GM23248 (cell line): ENCODE results near the gene CEMIP. TPM values are rescaled to one million over a fixed set of nuclear protein-coding genes. Genes with fewer than 3 reads are reported as not detected.

Experiments
- DNase-seq: peaks from one replicate; pipeline ENCODE4 v3.0.0-alpha.2; 2015
- H2AFZ ChIP-seq: fragments of 200-600 bp; sonication (generic); 2 replicates; pipeline ENCODE4 v1.6.1; 2016; ENCODE audit warnings: antibody characterized with exemption
- H3F3A ChIP-seq: fragments of 200-600 bp; sonication (generic); 2 replicates; pipeline ENCODE4 v1.6.1; 2016; ENCODE audit warnings: mild to moderate bottlenecking, antibody characterized with exemption, mixed run types; ENCODE audit not compliant: insufficient read depth
- H3K27ac ChIP-seq: fragments of 200-600 bp; sonication (generic); 2 replicates; pipeline ENCODE4 v1.5.1; 2016; ENCODE audit warnings: mild to moderate bottlenecking
- H3K27me3 ChIP-seq: fragments of 200-600 bp; sonication (generic); replicated peaks from 2 replicates; pipeline ENCODE4 v1.6.1; 2016; ENCODE audit warnings: mild to moderate bottlenecking; ENCODE audit not compliant: insufficient read depth
- H3K36me3 ChIP-seq: fragments of 200-600 bp; sonication (generic); 2 replicates; pipeline ENCODE4 v1.6.1; 2016; ENCODE audit warnings: low read depth, mild to moderate bottlenecking
- H3K4me1 ChIP-seq: fragments of 200-600 bp; sonication (generic); 2 replicates; pipeline ENCODE4 v1.6.1; 2016; ENCODE audit warnings: mild to moderate bottlenecking; ENCODE audit not compliant: insufficient read depth
- H3K4me2 ChIP-seq: fragments of 200-600 bp; sonication (generic); one replicate; pipeline ENCODE4 v1.6.1; 2016; ENCODE audit warnings: mild to moderate bottlenecking; ENCODE audit not compliant: unreplicated experiment
- H3K4me3 ChIP-seq: fragments of 200-600 bp; sonication (generic); 2 replicates; pipeline ENCODE4 v1.5.1; 2016; ENCODE audit warnings: mild to moderate bottlenecking
- H3K79me2 ChIP-seq: fragments of 200-600 bp; sonication (generic); 2 replicates; pipeline ENCODE4 v1.6.1; 2016; ENCODE audit warnings: mild to moderate bottlenecking; ENCODE audit not compliant: insufficient read depth
- H3K9ac ChIP-seq: fragments of 200-600 bp; sonication (generic); 2 replicates; pipeline ENCODE4 v1.6.1; 2016; ENCODE audit warnings: mild to moderate bottlenecking
- H3K9me2 ChIP-seq: fragments of 200-600 bp; sonication (generic); 2 replicates; pipeline ENCODE4 v1.6.1; 2016; ENCODE audit warnings: mixed run types, mild to moderate bottlenecking, moderate library complexity; ENCODE audit not compliant: insufficient read depth
- H3K9me3 ChIP-seq: fragments of 200-600 bp; sonication (generic); one replicate; pipeline ENCODE4 v1.6.1; 2017; ENCODE audit warnings: low read depth
- H4K20me1 ChIP-seq: fragments of 200-600 bp; sonication (generic); 2 replicates; pipeline ENCODE4 v1.6.0; 2016; ENCODE audit not compliant: insufficient read depth
- EZH2 ChIP-seq: fragments of 200-600 bp; sonication (generic); IDR thresholded peaks from 2 replicates; pipeline ENCODE4 v1.6.1; 2018; ENCODE audit warnings: antibody characterized with exemption, mild to moderate bottlenecking; ENCODE audit not compliant: insufficient read depth, poor library complexity, severe bottlenecking
- EZH2phosphoT487 ChIP-seq: fragments of 200-600 bp; sonication (generic); IDR thresholded peaks from 2 replicates; pipeline ENCODE4 v1.6.1; 2018; ENCODE audit warnings: antibody characterized with exemption, moderate library complexity, mild to moderate bottlenecking, low read depth; ENCODE audit not compliant: insufficient read depth
- WGBS, 2 experiments: methylation state at CpG; one replicate each; pipeline ENCODE4 v1.1.6; 2015 to 2017; ENCODE audit warnings: low lambda C conversion rate in 2 of 2, low coverage in 1 of 2; ENCODE audit errors: missing lambda C conversion rate in 2 of 2; 5-methylcytosine and 5-hydroxymethylcytosine counted together
- in situ Hi-C: fragments of 300-500 bp; cut with MboI; formaldehyde crosslinking; loops from 2 replicates; pipeline ENCODE4 v1.15.0; 2020
- polyA plus RNA-seq: library from polyadenylated mRNA; unstranded; fragments of >200 nt; fragmentation: Nextera tagmentation; extraction: Ambion mirVana; gene quantifications from 2 replicates; pipeline ENCODE4 v1.2.1, GENCODE V29; 2016
- total RNA-seq: library from RNA; depleted of rRNA; stranded (reverse); fragments of >200 nt; shearing (Covaris generic); gene quantifications from 2 replicates; pipeline ENCODE4 v1.2.3, GENCODE V29; 2014

The CEMIP gene
- total and polyA plus RNA-seq, 2 experiments from 2014 or later: 134 to 213 TPM

DNA sequence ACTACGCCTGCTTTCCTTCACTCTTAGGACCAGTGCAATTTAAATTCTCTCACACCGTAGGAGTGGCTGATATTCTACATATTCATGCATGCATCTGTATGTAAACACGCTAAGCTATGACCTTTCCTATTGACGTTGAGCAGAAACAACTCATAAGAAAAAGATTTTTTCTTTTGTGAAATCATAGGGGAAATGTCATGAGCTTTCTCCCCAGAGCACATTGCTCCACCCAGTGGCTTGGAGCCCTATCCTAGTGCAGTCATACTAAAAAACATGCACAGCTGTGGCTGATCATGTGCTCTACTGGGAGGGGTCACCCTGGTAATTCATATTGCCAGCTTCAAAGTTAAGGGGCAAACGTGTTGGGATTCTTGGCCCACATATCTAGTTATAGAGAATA, 212.3 kb downstream of the CEMIP start:
- H3K9me3 ChIP-seq: no peaks in the 10 kb centered on the region
- no peaks in the 10 kb centered on the region for H3K36me3 ChIP-seq
- peak overlapping the region; percentile 97 for H3K4me2 ChIP-seq
- DNase-seq: peak; percentile 92
- 16 to 18% methylated on average over 5 of the region's 5 CpGs for WGBS, 2 experiments
- H3K9me2 ChIP-seq: no peaks in the 10 kb centered on the region
- TF ChIP-seq EZH2: no peak
- no peak for TF ChIP-seq EZH2phosphoT487
- H4K20me1 ChIP-seq: no peaks in the 10 kb centered on the region
- H3K9ac ChIP-seq: peak overlapping the region; percentile 90
- H3K79me2 ChIP-seq: peaks cover 31% of the 10 kb centered on the region
- H3K27ac ChIP-seq: peak overlapping the region; percentile 97
- H3K4me1 ChIP-seq: peaks cover 38% of the 10 kb centered on the region
- peaks cover 28% of the 10 kb centered on the region for H3F3A ChIP-seq
- in situ Hi-C loops: no loop called here
- H3K27me3 ChIP-seq: no peaks in the 10 kb centered on the region
- peak overlapping the region; percentile 87 for H2AFZ ChIP-seq
- H3K4me3 ChIP-seq: peak overlapping the region; percentile 73; the same call in 1 of the 2 replicates

DNA sequence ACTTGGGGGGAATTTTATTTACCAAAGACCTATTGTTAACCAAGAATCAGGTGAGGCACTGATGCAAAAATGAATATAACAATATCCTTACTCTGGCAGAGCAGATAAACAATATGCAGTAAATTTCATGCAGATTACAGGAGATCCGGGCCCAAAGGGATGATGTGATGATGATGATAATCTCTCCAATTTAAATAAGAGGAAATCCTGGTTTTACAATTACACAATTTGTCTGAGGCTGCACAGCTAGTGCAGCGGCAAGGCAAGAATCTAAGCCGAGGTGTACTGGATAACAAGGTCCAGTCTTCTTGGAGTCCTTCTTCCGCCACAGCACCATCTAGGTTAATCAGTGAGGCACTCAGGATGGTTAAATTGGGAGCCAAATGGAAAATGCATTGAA, 212.8 kb downstream of the CEMIP start:
- Histone ChIP-seq H2AFZ (0 out of 2 replicates have a peak overlapping the region, but pooled peaks have one; percentile 87), H3K9ac (peak overlapping the region; percentile 40; the same call in 1 of the 2 replicates), H4K20me1 (no peaks in the 10 kb centered on the region), H3K4me2 (peak overlapping the region; percentile 97), H3K4me3 (no peak overlapping the region), H3K27me3 (no peaks in the 10 kb centered on the region), H3K9me2 (no peaks in the 10 kb centered on the region), H3K79me2 (peaks cover 25% of the 10 kb centered on the region), H3K36me3 (no peaks in the 10 kb centered on the region), H3K9me3 (no peaks in the 10 kb centered on the region), H3K27ac (peak overlapping the region; percentile 97), H3K4me1 (peaks cover 38% of the 10 kb centered on the region), H3F3A (peaks cover 28% of the 10 kb centered on the region)
- in situ Hi-C loops: no loop called here
- TF ChIP-seq EZH2phosphoT487 (no peak), EZH2 (no peak)
- no peak for DNase-seq
- 69 to 74% methylated on average over 4 of the region's 4 CpGs for WGBS, 2 experiments

DNA sequence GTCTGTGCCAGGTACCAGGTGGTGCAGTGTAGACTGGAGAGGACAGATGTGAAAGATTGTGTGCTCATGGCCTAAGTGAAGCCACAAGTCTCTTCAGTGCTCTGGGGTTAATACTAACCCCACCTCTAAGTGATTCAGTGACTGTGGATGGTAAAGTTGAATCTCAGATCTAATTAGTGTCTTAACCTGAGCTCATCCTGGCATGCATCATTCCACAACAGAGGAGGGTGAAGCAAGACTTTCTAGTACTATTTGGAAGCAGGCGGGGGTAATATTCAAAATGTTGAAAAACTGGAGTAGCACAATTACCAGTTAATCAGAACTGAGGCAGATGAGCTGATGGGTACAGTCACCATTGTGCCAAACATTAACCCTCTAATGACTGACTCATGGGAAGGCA, 213.3 kb downstream of the CEMIP start:
- H4K20me1 ChIP-seq: no peaks in the 10 kb centered on the region
- H3K4me1 ChIP-seq: peaks cover 38% of the 10 kb centered on the region
- in situ Hi-C loops: no loop called here
- peaks cover 28% of the 10 kb centered on the region for H3F3A ChIP-seq
- H3K9me3 ChIP-seq: no peaks in the 10 kb centered on the region
- WGBS, 2 experiments: 57 to 62% methylated on average over 1 of the region's 1 CpG
- H3K27ac ChIP-seq: peak overlapping the region; percentile 97
- H3K27me3 ChIP-seq: no peaks in the 10 kb centered on the region
- H3K9ac ChIP-seq: 0 out of 2 replicates have a peak overlapping the region, but pooled peaks have one; percentile 40
- no peak overlapping the region for H2AFZ ChIP-seq
- no peaks in the 10 kb centered on the region for H3K36me3 ChIP-seq
- H3K9me2 ChIP-seq: no peaks in the 10 kb centered on the region
- DNase-seq: peak; percentile 69
- no peak overlapping the region for H3K4me2 ChIP-seq
- TF ChIP-seq EZH2phosphoT487 (no peak), EZH2 (no peak)
- no peak overlapping the region for H3K4me3 ChIP-seq
- H3K79me2 ChIP-seq: peaks cover 21% of the 10 kb centered on the region

- DNase-seq: no peak
- Histone ChIP-seq H3K27ac (no peak overlapping the region), H4K20me1 (no peaks in the 10 kb centered on the region), H3K9ac (no peak overlapping the region), H3K79me2 (peaks cover 3% of the 10 kb centered on the region; the same call in 1 of the 2 replicates), H2AFZ (no peak overlapping the region), H3K4me3 (no peak overlapping the region), H3K9me3 (no peaks in the 10 kb centered on the region), H3K4me2 (no peak overlapping the region), H3K36me3 (no peaks in the 10 kb centered on the region), H3K9me2 (no peaks in the 10 kb centered on the region), H3K4me1 (peaks cover 15% of the 10 kb centered on the region), H3F3A (peaks cover 23% of the 10 kb centered on the region), H3K27me3 (no peaks in the 10 kb centered on the region)
- in situ Hi-C loops: no loop called here
- WGBS, 2 experiments: 95% methylated on average over 1 of the region's 1 CpG
- no peak for TF ChIP-seq EZH2
- no peak for TF ChIP-seq EZH2phosphoT487
Observed at GRCh38 chr15:80996247-80996646, 217.1 kb downstream of the CEMIP start.
